IMR-90 (cell line): Measurements from ENCODE around the gene ANAPC5. TPM values are rescaled to one million over a fixed set of nuclear protein-coding genes. Genes with fewer than 3 reads are reported as not detected.

Source experiments
- ATAC-seq: fragments of 200-7000 bp; cut with Tn5 transposase; 2 replicates; pipeline ENCODE4 v1.9.1; 2020; ENCODE audit warnings: low read depth, mild to moderate bottlenecking, moderate library complexity
- BruUV-seq: library from RNA; stranded (reverse); fragments of 400-500 nt; replicated peaks from 2 replicates; lab custom pipeline; 2021; lab: Mats Ljungman, UMichigan
- CTCF ChIA-PET: fragments of 300-600 bp; formaldehyde crosslinking; extraction: SDS; loops from one replicate; lab custom pipeline; 2021; ENCODE audit warnings: antibody characterized with exemption; lab: Yijun Ruan, JAX
- POLR2A ChIA-PET: fragments of 300-600 bp; sonication (Branson Sonifier 250); formaldehyde crosslinking; loops from one replicate; lab custom pipeline; 2022; ENCODE audit warnings: antibody characterized with exemption; ENCODE audit not compliant: unreplicated experiment; lab: Charles Lee
- DNase-seq: peaks from one replicate; pipeline ENCODE4 v3.0.0; 2013
- H2AFZ ChIP-seq: replicated peaks from 2 replicates; pipeline ENCODE3; 2013; ENCODE audit warnings: low read length, mild to moderate bottlenecking; ENCODE audit not compliant: poor library complexity
- H2AK5ac ChIP-seq: 2 replicates; pipeline ENCODE4 v1.6.1; 2013; ENCODE audit warnings: low read depth, low read length, inconsistent platforms
- H2AK9ac ChIP-seq: replicated peaks from 2 replicates; pipeline ENCODE3; 2013; ENCODE audit warnings: mild to moderate bottlenecking, low read depth, low read length, moderate library complexity; ENCODE audit not compliant: poor library complexity
- H2BK120ac ChIP-seq: 2 replicates; pipeline ENCODE4 v1.6.1; 2013; ENCODE audit warnings: low read depth, low read length, inconsistent platforms
- H2BK15ac ChIP-seq: 3 replicates; pipeline ENCODE4 v1.6.1; 2013; ENCODE audit warnings: low read depth, low read length, inconsistent platforms
- H2BK20ac ChIP-seq: 2 replicates; pipeline ENCODE4 v1.6.1; 2013; ENCODE audit warnings: low read depth, mild to moderate bottlenecking, inconsistent platforms, low read length, moderate library complexity
- H2BK5ac ChIP-seq: 2 replicates; pipeline ENCODE4 v1.6.1; 2013; ENCODE audit warnings: mild to moderate bottlenecking, low read depth, low read length, inconsistent platforms; ENCODE audit not compliant: poor library complexity, severe bottlenecking
- H3K14ac ChIP-seq: replicated peaks from 2 replicates; pipeline ENCODE4 v1.6.1; 2013; ENCODE audit warnings: low read depth, low read length, inconsistent platforms
- H3K18ac ChIP-seq: 2 replicates; pipeline ENCODE4 v1.6.1; 2013; ENCODE audit warnings: low read depth, low read length, control low read depth
- H3K23ac ChIP-seq: 2 replicates; pipeline ENCODE4 v1.6.1; 2013; ENCODE audit warnings: low read depth, low read length, inconsistent platforms
- H3K27ac ChIP-seq: 2 replicates; pipeline ENCODE4 v1.5.1; 2013; ENCODE audit warnings: mild to moderate bottlenecking, control low read depth, low read length; ENCODE audit not compliant: insufficient read depth
- H3K27me3 ChIP-seq: 2 replicates; pipeline ENCODE4 v1.6.1; 2013; ENCODE audit warnings: low read length; ENCODE audit not compliant: control insufficient read depth, insufficient read depth
- H3K36me3 ChIP-seq: 2 replicates; pipeline ENCODE4 v1.6.1; 2013; ENCODE audit warnings: low read length, mixed read lengths; ENCODE audit not compliant: control insufficient read depth, insufficient read depth
- H3K4ac ChIP-seq: 2 replicates; pipeline ENCODE4 v1.6.1; 2013; ENCODE audit warnings: low read depth, low read length, inconsistent platforms
- H3K4me1 ChIP-seq: 2 replicates; pipeline ENCODE4 v1.6.1; 2013; ENCODE audit warnings: low read length, mixed read lengths; ENCODE audit not compliant: control insufficient read depth, insufficient read depth
- H3K4me2 ChIP-seq: 2 replicates; pipeline ENCODE4 v1.6.1; 2013; ENCODE audit warnings: low read depth, mild to moderate bottlenecking, control low read depth, low read length, moderate library complexity
- H3K4me3 ChIP-seq: 2 replicates; pipeline ENCODE4 v1.5.1; 2013; ENCODE audit warnings: low read depth, mild to moderate bottlenecking, control low read depth, low read length, moderate library complexity; ENCODE audit not compliant: insufficient read depth
- H3K56ac ChIP-seq: 2 replicates; pipeline ENCODE4 v1.6.1; 2013; ENCODE audit warnings: low read length, inconsistent platforms; ENCODE audit not compliant: insufficient read depth; ENCODE audit errors: extremely low read depth
- H3K79me1 ChIP-seq, 2 experiments: 2 replicates each; pipeline ENCODE4 v1.6.1; 2013; ENCODE audit warnings: low read length in 2 of 2, inconsistent platforms in 1 of 2, low read depth in 1 of 2
- H3K9ac ChIP-seq: 2 replicates; pipeline ENCODE4 v1.6.1; 2013; ENCODE audit warnings: low read depth, low read length, control low read depth
- H3K9me1 ChIP-seq: 2 replicates; pipeline ENCODE4 v1.6.1; 2013; ENCODE audit warnings: low read length, inconsistent platforms; ENCODE audit not compliant: insufficient read depth
- H3K9me3 ChIP-seq: 2 replicates; pipeline ENCODE4 v1.6.1; 2013; ENCODE audit warnings: low read length; ENCODE audit not compliant: control insufficient read depth, insufficient read depth
- H4K20me1 ChIP-seq: 2 replicates; pipeline ENCODE4 v1.6.1; 2013; ENCODE audit warnings: low read length, inconsistent platforms; ENCODE audit not compliant: insufficient read depth
- H4K5ac ChIP-seq: 2 replicates; pipeline ENCODE4 v1.6.1; 2013; ENCODE audit warnings: mild to moderate bottlenecking, low read depth, low read length, control low read depth
- H4K8ac ChIP-seq, 2 experiments: 2 replicates each; pipeline ENCODE4 v1.6.1; 2013; ENCODE audit warnings: low read depth in 2 of 2, low read length in 2 of 2, control low read depth in 1 of 2, inconsistent platforms in 1 of 2
- H4K91ac ChIP-seq: 2 replicates; pipeline ENCODE4 v1.6.1; 2013; ENCODE audit warnings: low read depth, low read length, inconsistent platforms; ENCODE audit not compliant: insufficient read depth
- MAFK ChIP-seq: IDR thresholded peaks from 2 replicates; pipeline ENCODE4 v1.6.1; 2012; ENCODE audit warnings: low read depth, low read length, improper control_type of control experiment
- POLR2A ChIP-seq: IDR thresholded peaks from 2 replicates; pipeline ENCODE4 v1.6.1; 2012; ENCODE audit warnings: mild to moderate bottlenecking, low read depth, low read length
- RFX5 ChIP-seq: IDR thresholded peaks from 2 replicates; pipeline ENCODE4 v1.8.0; 2012; ENCODE audit warnings: low read depth, mild to moderate bottlenecking, low read length, moderate library complexity
- SMC3 ChIP-seq: fragments of 150-350 bp; IDR thresholded peaks from 2 replicates; pipeline ENCODE4 v1.6.1; 2016; ENCODE audit warnings: low read depth, mild to moderate bottlenecking, antibody characterized with exemption, low read length, moderate library complexity
- WGBS, 2 experiments: methylation state at CpG; one replicate each; pipeline versions ENCODE4 v1.1.5 to v1.1.7; 2013; ENCODE audit warnings: missing lambda C conversion rate in 2 of 2; ENCODE audit not compliant: insufficient read length in 1 of 2; ENCODE audit errors: extremely low coverage in 2 of 2; 5-methylcytosine and 5-hydroxymethylcytosine counted together
- dilution Hi-C: fragments of 300-500 bp; cut with HindIII; formaldehyde crosslinking; loops from one replicate; pipeline ENCODE4 v1.14.3; 2018; ENCODE audit warnings: low sequenced_read_pairs; ENCODE audit not compliant: unreplicated experiment
- in situ Hi-C: fragments of 300-500 bp; cut with MboI; formaldehyde crosslinking; loops from 3 replicates; pipeline ENCODE4 v1.14.3; 2019; ENCODE audit warnings: low sequenced_read_pairs, inconsistent platforms, mixed read lengths
- intact Hi-C: fragments of 100-400 bp; cut with micrococcal nuclease; formaldehyde crosslinking; loops from 2 replicates; pipeline ENCODE4 v1.10.0; 2022
- polyA plus RNA-seq, 3 experiments: library from polyadenylated mRNA; depleted of rRNA; stranded (reverse); fragments of >200 nt; gene quantifications; 2 replicates each; pipeline ENCODE4 v1.2.3, GENCODE V29; 2012; ENCODE audit warnings: low replicate concordance in 1 of 3
- total RNA-seq: library from RNA; depleted of rRNA; stranded (reverse); fragments of >200 nt; gene quantifications from 2 replicates; pipeline ENCODE4 v1.2.3, GENCODE V29; 2012
- TF ChIP-seq, protein P1 (sequence below): fragments of 150-350 bp; IDR thresholded peaks from 2 replicates; pipeline ENCODE4 v1.6.1; 2017; ENCODE audit warnings: mild to moderate bottlenecking, antibody characterized with exemption, low read length, low read depth

ANAPC5 gene
- total and polyA plus RNA-seq, 2 of the 4 experiments (the other 2 are of a cell fraction): 157 to 211 TPM

DNA sequence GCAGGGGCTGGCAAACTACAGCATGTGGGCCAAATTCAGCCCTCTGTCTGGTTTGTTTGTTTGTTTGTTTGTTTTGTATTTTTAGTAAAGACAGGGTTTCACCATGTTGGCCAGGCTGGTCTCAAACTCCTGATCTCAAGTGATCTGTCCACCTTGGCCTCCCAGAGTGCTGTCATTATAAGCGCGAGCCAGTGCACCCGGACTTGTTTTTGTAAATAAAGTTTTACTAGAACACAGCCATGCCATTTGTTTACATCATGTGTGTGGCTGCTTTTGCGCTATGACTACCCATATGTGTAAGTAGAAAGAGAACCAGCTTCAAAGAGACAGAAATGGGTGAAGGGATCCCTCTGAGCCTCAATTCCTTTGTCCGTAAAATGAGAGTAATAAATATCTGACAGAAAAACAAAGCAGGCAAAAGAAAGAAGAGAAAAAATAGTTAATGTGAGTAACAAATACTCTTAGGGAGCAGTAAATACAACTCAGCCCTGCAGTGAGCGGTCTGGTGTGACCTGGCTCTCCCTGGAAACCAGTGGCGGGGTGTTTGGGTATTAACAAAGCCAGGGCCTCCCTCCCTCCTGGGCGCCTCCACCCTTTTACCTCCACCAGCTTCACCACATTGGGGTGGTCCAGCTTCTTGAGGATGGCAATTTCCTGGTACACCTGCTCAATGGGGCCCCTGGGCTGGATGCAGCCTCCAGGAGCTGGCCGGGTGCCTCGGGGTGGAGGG is 88.8 kb downstream of the ANAPC5 start:
- H2AK5ac ChIP-seq: no peak overlapping the region
- no peak overlapping the region for H4K5ac ChIP-seq
- no peak overlapping the region for H2BK5ac ChIP-seq
- no peak for DNase-seq
- in situ Hi-C loops (no loop called here), intact Hi-C loops (no loop called here), dilution Hi-C loops (no loop called here)
- no peak overlapping the region for H2BK15ac ChIP-seq
- no peak overlapping the region for H3K4ac ChIP-seq
- no peaks in the 10 kb centered on the region for H3K4me1 ChIP-seq
- H4K20me1 ChIP-seq: no peaks in the 10 kb centered on the region
- CTCF ChIA-PET: no interaction called here
- H2AFZ ChIP-seq: no peak overlapping the region
- no peaks in the 10 kb centered on the region for H3K27me3 ChIP-seq
- BruUV-seq: no TSS peak
- no peak overlapping the region for H3K27ac ChIP-seq
- H4K91ac ChIP-seq: no peak overlapping the region
- H3K36me3 ChIP-seq: peaks cover 45% of the 10 kb centered on the region
- no peak overlapping the region for H3K9ac ChIP-seq
- H4K8ac ChIP-seq: no peak overlapping the region
- no peak overlapping the region for H3K56ac ChIP-seq
- no peak for TF ChIP-seq MAFK
- TF ChIP-seq SMC3: no peak
- TF ChIP-seq RFX5: no peak
- TF ChIP-seq, protein P1, sequence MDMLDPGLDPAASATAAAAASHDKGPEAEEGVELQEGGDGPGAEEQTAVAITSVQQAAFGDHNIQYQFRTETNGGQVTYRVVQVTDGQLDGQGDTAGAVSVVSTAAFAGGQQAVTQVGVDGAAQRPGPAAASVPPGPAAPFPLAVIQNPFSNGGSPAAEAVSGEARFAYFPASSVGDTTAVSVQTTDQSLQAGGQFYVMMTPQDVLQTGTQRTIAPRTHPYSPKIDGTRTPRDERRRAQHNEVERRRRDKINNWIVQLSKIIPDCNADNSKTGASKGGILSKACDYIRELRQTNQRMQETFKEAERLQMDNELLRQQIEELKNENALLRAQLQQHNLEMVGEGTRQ: no peak
- no peak for TF ChIP-seq POLR2A
- no peak overlapping the region for H2BK120ac ChIP-seq
- no peak overlapping the region for H2BK20ac ChIP-seq
- no peak overlapping the region for H2AK9ac ChIP-seq
- H3K9me1 ChIP-seq: no peaks in the 10 kb centered on the region
- no peak overlapping the region for H3K23ac ChIP-seq
- H3K9me3 ChIP-seq: no peaks in the 10 kb centered on the region
- WGBS, 2 experiments: 93% methylated on average over 2 of the region's 10 CpGs; no CpG with 5 or more reads in 1 of the 2 experiments
- no peak overlapping the region for H3K4me3 ChIP-seq
- H3K79me1 ChIP-seq: no peaks in the 10 kb centered on the region
- no peak overlapping the region for H3K18ac ChIP-seq
- POLR2A ChIA-PET: no interaction called here
- no peak overlapping the region for H3K14ac ChIP-seq
- no peak for ATAC-seq
- H3K4me2 ChIP-seq: no peak overlapping the region
